ENCODE data around the gene GALNT17. TPM values are rescaled to one million over a fixed set of nuclear protein-coding genes. Genes with fewer than 3 reads are reported as not detected.

The GALNT17 gene
- total RNA-seq, 1 experiment from 2014 or later: not detected

- DNase-seq (ENCODE audit: low read depth, low spot score) (no peak), ATAC-seq (no peak)
- Histone ChIP-seq H3K4me1 (ENCODE audit: control insufficient read depth, insufficient read depth, low read length) (no peaks in the 10 kb centered on the region), H3K4me3 (ENCODE audit: low read depth in 2 of 2, low read length in 2 of 2) (no peak overlapping the region), H3K27me3 (ENCODE audit: control insufficient read depth, insufficient read depth, low read length) (no peaks in the 10 kb centered on the region), H3K27ac (ENCODE audit: low read length) (no peak overlapping the region), H3K36me3 (ENCODE audit: control insufficient read depth, insufficient read depth, low read length) (no peaks in the 10 kb centered on the region), H3K9me3 (ENCODE audit: control insufficient read depth, insufficient read depth, low read depth, low read length) (no peaks in the 10 kb centered on the region)
- POLR2A ChIA-PET: no interaction called here
- CTCF ChIA-PET: no interaction called here
- in situ Hi-C loops (cut with HindIII; ENCODE audit: low pct_unique_long_range_greater_than_20kb, low sequenced_read_pairs) (no loop called here), intact Hi-C loops (cut with micrococcal nuclease; ENCODE audit: unreplicated experiment) (no loop called here)
- no TSS peak for BruUV-seq (replicated peaks)
- TF ChIP-seq POLR2AphosphoS5 (IDR thresholded peaks at IDR 0.05; ENCODE audit: low read depth, low read length) (no peak), SIN3A (IDR thresholded peaks at IDR 0.05; ENCODE audit: borderline replicate concordance, insufficient read depth, low read depth, low read length) (no peak), REST (IDR thresholded peaks at IDR 0.05; ENCODE audit: insufficient read depth in 1 of 2, low read depth in 2 of 2, low read length in 1 of 2) (no peak), CTCF (IDR thresholded peaks at IDR 0.05) (no peak), TCF7L2 (IDR thresholded peaks at IDR 0.05; ENCODE audit: low read depth, low read length) (no peak)
These were observed 555.3 kb downstream of the GALNT17 start for GRCh38 chr7:71687286-71687685.

GRCh38 chr7:71687831-71688599, 556.1 kb downstream of the GALNT17 start:
- no peaks in the 10 kb centered on the region for H3K4me1 ChIP-seq (ENCODE audit: control insufficient read depth, insufficient read depth, low read length)
- ChIA-PET CTCF (no interaction called here), POLR2A (no interaction called here)
- no peaks in the 10 kb centered on the region for H3K9me3 ChIP-seq (ENCODE audit: control insufficient read depth, insufficient read depth, low read depth, low read length)
- DNase-seq (ENCODE audit: low read depth, low spot score) (no peak), ATAC-seq (no peak)
- no peak overlapping the region for H3K27ac ChIP-seq (ENCODE audit: low read length)
- intact Hi-C loops (cut with micrococcal nuclease; ENCODE audit: unreplicated experiment): no loop called here
- in situ Hi-C loops (cut with HindIII; ENCODE audit: low pct_unique_long_range_greater_than_20kb, low sequenced_read_pairs): no loop called here
- no peaks in the 10 kb centered on the region for H3K27me3 ChIP-seq (ENCODE audit: control insufficient read depth, insufficient read depth, low read length)
- H3K36me3 ChIP-seq (ENCODE audit: control insufficient read depth, insufficient read depth, low read length): no peaks in the 10 kb centered on the region
- H3K4me3 ChIP-seq (ENCODE audit: low read depth in 2 of 2, low read length in 2 of 2): no peak overlapping the region
- no peak for TF ChIP-seq POLR2AphosphoS5 (IDR thresholded peaks at IDR 0.05; ENCODE audit: low read depth, low read length)
- BruUV-seq (replicated peaks): no TSS peak

- no peak for DNase-seq (ENCODE audit: low read depth, low spot score)
- no peak overlapping the region for H3K4me3 ChIP-seq (ENCODE audit: low read depth in 2 of 2, low read length in 2 of 2)
- TF ChIP-seq TCF7L2 (IDR thresholded peaks at IDR 0.05; ENCODE audit: low read depth, low read length) (no peak), CTCF (IDR thresholded peaks at IDR 0.05) (no peak), SIN3A (IDR thresholded peaks at IDR 0.05; ENCODE audit: borderline replicate concordance, insufficient read depth, low read depth, low read length) (no peak), POLR2AphosphoS5 (IDR thresholded peaks at IDR 0.05; ENCODE audit: low read depth, low read length) (no peak), REST (IDR thresholded peaks at IDR 0.05; ENCODE audit: insufficient read depth in 1 of 2, low read depth in 2 of 2, low read length in 1 of 2) (no peak)
- intact Hi-C loops (cut with micrococcal nuclease; ENCODE audit: unreplicated experiment): no loop called here
- no peak for ATAC-seq
- H3K4me1 ChIP-seq (ENCODE audit: control insufficient read depth, insufficient read depth, low read length): no peaks in the 10 kb centered on the region
- H3K27ac ChIP-seq (ENCODE audit: low read length): no peak overlapping the region
- no TSS peak for BruUV-seq (replicated peaks)
- POLR2A ChIA-PET: no interaction called here
- in situ Hi-C loops (cut with HindIII; ENCODE audit: low pct_unique_long_range_greater_than_20kb, low sequenced_read_pairs): no loop called here
- no peaks in the 10 kb centered on the region for H3K9me3 ChIP-seq (ENCODE audit: control insufficient read depth, insufficient read depth, low read depth, low read length)
- no peaks in the 10 kb centered on the region for H3K27me3 ChIP-seq (ENCODE audit: control insufficient read depth, insufficient read depth, low read length)
- H3K36me3 ChIP-seq (ENCODE audit: control insufficient read depth, insufficient read depth, low read length): no peaks in the 10 kb centered on the region
- CTCF ChIA-PET: no interaction called here
These were observed 559.6 kb downstream of the GALNT17 start for GRCh38 chr7:71691538-71691937.
